ENCODE data around the gene RASIP1.
"Not testable (repeated sequence)": the region's sequence is repeated elsewhere in the genome, so short reads cannot be mapped to it uniquely, and the experiment has no call there.

RASIP1 gene

GRCh38 chr19:48740164-48740972 lies at the start of gene RASIP1:
RASIP1 (minus strand) TSS chr19:48740610; CDS start chr19:48740282, 328 bp downstream.
- peak; percentile 20 for DNase-seq (ENCODE audit: low spot score)

- not testable (repeated sequence) for DNase-seq (ENCODE audit: low spot score)
Measured at GRCh38 chr19:48787331-48787730, 46.9 kb upstream of the RASIP1 start.

- not testable (repeated sequence) for DNase-seq (ENCODE audit: low spot score)
Measured at GRCh38 chr19:48786422-48786821, 46.0 kb upstream of the RASIP1 start.

GRCh38 chr19:48784527-48784926 lies 44.1 kb upstream of the RASIP1 start:
- DNase-seq (ENCODE audit: low spot score), result peak; percentile 36

- no peak for DNase-seq (ENCODE audit: low spot score)
Measured at GRCh38 chr19:48780631-48781391, 40.4 kb upstream of the RASIP1 start.

GRCh38 chr19:48779636-48780035 lies 39.2 kb upstream of the RASIP1 start:
- DNase-seq (ENCODE audit: low spot score), result no peak

- no peak for DNase-seq (ENCODE audit: low spot score)
Measured at GRCh38 chr19:48777720-48778119, 37.3 kb upstream of the RASIP1 start.

GRCh38 chr19:48777139-48777538 lies 36.7 kb upstream of the RASIP1 start:
- DNase-seq (ENCODE audit: low spot score), result no peak

GRCh38 chr19:48772503-48772953 lies 32.1 kb upstream of the RASIP1 start:
- DNase-seq (ENCODE audit: low spot score), result no peak

- no peak for DNase-seq (ENCODE audit: low spot score)
Measured at GRCh38 chr19:48770734-48771472, 30.5 kb upstream of the RASIP1 start.

- DNase-seq (ENCODE audit: low spot score), result no peak
Measured at GRCh38 chr19:48770266-48770665, 29.9 kb upstream of the RASIP1 start.

GRCh38 chr19:48768994-48769713 lies 28.7 kb upstream of the RASIP1 start:
- DNase-seq (ENCODE audit: low spot score), result no peak

GRCh38 chr19:48768171-48768753 lies 27.9 kb upstream of the RASIP1 start:
- not testable (repeated sequence) for DNase-seq (ENCODE audit: low spot score)

GRCh38 chr19:48765816-48766215 lies 25.4 kb upstream of the RASIP1 start:
- not testable (repeated sequence) for DNase-seq (ENCODE audit: low spot score)

GRCh38 chr19:48760504-48761205 lies 20.2 kb upstream of the RASIP1 start:
- DNase-seq (ENCODE audit: low spot score), result no peak

- no peak for DNase-seq (ENCODE audit: low spot score)
Measured at GRCh38 chr19:48757741-48758144, 17.3 kb upstream of the RASIP1 start.

GRCh38 chr19:48757089-48757675 lies 16.8 kb upstream of the RASIP1 start:
- DNase-seq (ENCODE audit: low spot score), result no peak

- no peak for DNase-seq (ENCODE audit: low spot score)
Measured at GRCh38 chr19:48756686-48757085, 16.3 kb upstream of the RASIP1 start.

- no peak for DNase-seq (ENCODE audit: low spot score)
Measured at GRCh38 chr19:48756212-48756611, 15.8 kb upstream of the RASIP1 start.

GRCh38 chr19:48755787-48756186 lies 15.4 kb upstream of the RASIP1 start:
- DNase-seq (ENCODE audit: low spot score), result no peak

Measured in cerebellar cortex (tissue), 1 donor.